ENCODE results near the gene ATF1. TPM values are rescaled to one million over a fixed set of nuclear protein-coding genes. Genes with fewer than 3 reads are reported as not detected.

The ATF1 gene
- 10 to 100 TPM; 14.9 to 24.9 (median 20.5) TPM for total RNA-seq

GRCh38 chr12:50763639-50764285 lies at the start of gene ATF1:
Gene ATF1, plus strand, starts transcription at chr12:50764101. Its CDS starts 16,045 bp downstream, at chr12:50780146.
- peak within 1 kb of the TSS; percentile 91 for H3K4me3 ChIP-seq (ENCODE audit: low read depth, poor library complexity, severe bottlenecking)
- TF ChIP-seq POLR2A (IDR thresholded peaks at IDR 0.05) (peak in 1 of 2 donors; percentile 72), CTCF (IDR thresholded peaks at IDR 0.05) (no peak)
- intact Hi-C loops (cut with DNase I; ENCODE audit: low total_unique reads): no loop called here
- peak; percentile 92 to 98 for DNase-seq (ENCODE audit: low spot score in 2 of 2)
- 0 to 1% methylated on average over 22 to 27 of the region's 51 CpGs for WGBS, 2 donors

- intact Hi-C loops (cut with DNase I; ENCODE audit: low total_unique reads): no loop called here
- TF ChIP-seq CTCF (IDR thresholded peaks at IDR 0.05) (no peak), POLR2A (IDR thresholded peaks at IDR 0.05) (no peak)
- WGBS, 2 donors: 63 to 66% methylated on average over 2 of the region's 2 CpGs
- no peak for DNase-seq (ENCODE audit: low spot score in 2 of 2)
- H3K4me3 ChIP-seq (ENCODE audit: low read depth, poor library complexity, severe bottlenecking): no peak overlapping the region
Observed at GRCh38 chr12:50715174-50715573, 48.7 kb upstream of the ATF1 start.

- DNase-seq (ENCODE audit: low spot score in 2 of 2): no peak
- TF ChIP-seq POLR2A (IDR thresholded peaks at IDR 0.05): no peak
- TF ChIP-seq CTCF (IDR thresholded peaks at IDR 0.05): no peak
- WGBS, 2 donors: 74 to 81% methylated on average over 2 of the region's 2 CpGs
Observed at GRCh38 chr12:50718760-50719159, 45.1 kb upstream of the ATF1 start.

GRCh38 chr12:50720085-50720484 lies 43.8 kb upstream of the ATF1 start:
- 91 to 98% methylated on average over 3 of the region's 3 CpGs for WGBS, 2 donors
- TF ChIP-seq CTCF (IDR thresholded peaks at IDR 0.05) (no peak), POLR2A (IDR thresholded peaks at IDR 0.05) (no peak)
- no peak overlapping the region for H3K4me3 ChIP-seq (ENCODE audit: low read depth, poor library complexity, severe bottlenecking)
- no peak for DNase-seq (ENCODE audit: low spot score in 2 of 2)
- intact Hi-C loops (cut with DNase I; ENCODE audit: low total_unique reads): no loop called here

More at GRCh38 chr12:50718760-50719159, 45.1 kb upstream of the ATF1 start:
- no peak overlapping the region for H3K4me3 ChIP-seq (ENCODE audit: low read depth, poor library complexity, severe bottlenecking)
- intact Hi-C loops (cut with DNase I; ENCODE audit: low total_unique reads): no loop called here

DNA sequence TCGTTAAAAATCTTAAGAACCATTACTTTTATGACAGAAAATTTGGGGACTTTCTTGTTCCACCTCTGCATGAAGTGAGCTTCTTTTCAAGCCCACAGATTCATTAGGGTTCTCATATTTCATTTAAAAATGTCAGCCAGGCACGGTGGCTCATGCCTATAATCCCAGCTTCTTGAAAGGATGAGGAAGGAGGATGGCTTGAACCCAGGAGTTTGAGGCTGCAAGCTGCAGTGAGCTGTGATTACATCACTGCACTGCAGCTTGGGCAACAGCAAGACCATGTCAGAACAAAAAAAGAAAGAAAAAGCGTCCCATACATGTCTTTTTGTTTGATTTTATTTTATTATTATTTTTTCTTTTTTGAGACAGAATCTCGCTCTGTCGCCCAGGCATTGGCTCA lies 43.4 kb upstream of the ATF1 start:
- TF ChIP-seq CTCF (IDR thresholded peaks at IDR 0.05): no peak
- no peak for TF ChIP-seq POLR2A (IDR thresholded peaks at IDR 0.05)
- WGBS, 2 donors: 77 to 78% methylated on average over 5 of the region's 5 CpGs
- no peak overlapping the region for H3K4me3 ChIP-seq (ENCODE audit: low read depth, poor library complexity, severe bottlenecking)
- intact Hi-C loops (cut with DNase I; ENCODE audit: low total_unique reads): no loop called here
- no peak for DNase-seq (ENCODE audit: low spot score in 2 of 2)

GRCh38 chr12:50723865-50724264 lies 40.0 kb upstream of the ATF1 start:
- H3K4me3 ChIP-seq (ENCODE audit: low read depth, poor library complexity, severe bottlenecking): no peak overlapping the region
- WGBS, 2 donors: 63 to 64% methylated on average over 1 of the region's 1 CpG
- DNase-seq (ENCODE audit: low spot score in 2 of 2): no peak
- TF ChIP-seq CTCF (IDR thresholded peaks at IDR 0.05) (no peak), POLR2A (IDR thresholded peaks at IDR 0.05) (no peak)
- intact Hi-C loops (cut with DNase I; ENCODE audit: low total_unique reads): no loop called here
